Measurements from ENCODE around the gene GLDN. TPM values are rescaled to one million over a fixed set of nuclear protein-coding genes. Genes with fewer than 3 reads are reported as not detected.

Gene GLDN
- total RNA-seq, 1 experiment from 2014 or later = 0.15 TPM

DNA sequence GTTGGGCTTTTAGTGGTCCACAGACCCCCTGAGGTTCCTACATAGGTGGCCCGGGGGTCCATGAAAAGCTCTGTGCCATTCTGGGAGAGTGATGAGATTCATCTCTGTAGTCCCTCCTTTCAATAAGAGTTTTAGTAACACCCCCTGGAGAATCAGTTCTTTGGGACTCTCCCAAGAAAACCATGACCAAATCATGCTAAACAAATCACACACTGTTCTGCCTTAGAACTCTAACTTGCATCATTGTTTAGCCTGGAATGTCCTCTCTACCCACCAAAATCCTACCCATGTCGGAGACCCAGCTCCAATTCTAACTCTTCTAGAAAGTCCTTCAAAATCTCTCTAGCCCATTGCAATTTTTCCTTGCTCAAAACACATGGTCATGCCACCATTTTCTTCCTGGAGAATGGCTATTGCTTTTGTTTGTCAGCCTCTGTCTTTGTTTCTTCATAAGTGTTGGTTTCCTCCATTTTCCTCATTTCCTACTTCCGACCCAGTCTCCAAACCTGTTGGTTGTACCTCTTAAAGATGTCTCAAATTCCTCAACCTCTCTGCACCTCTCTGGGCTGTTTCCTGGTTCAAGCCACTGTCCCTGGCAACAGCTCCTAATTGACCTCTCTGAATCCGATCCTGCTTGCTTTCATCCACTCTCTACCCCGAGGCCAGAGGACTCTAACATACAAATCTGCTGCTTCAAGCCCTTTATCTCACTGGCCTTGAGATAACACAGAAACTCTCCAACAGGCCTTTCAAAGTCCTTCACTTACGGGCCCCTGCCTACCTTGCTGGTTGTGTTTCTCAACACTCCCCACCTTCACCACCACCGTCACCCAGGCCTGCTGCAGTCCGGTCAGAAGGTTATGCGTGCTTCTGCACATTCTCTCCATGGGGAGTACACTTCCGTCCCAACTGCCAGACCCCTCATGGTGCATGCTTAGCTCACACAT lies 26.8 kb upstream of the GLDN start:
- ATAC-seq = no peak
- Histone ChIP-seq H3F3A (ENCODE audit: low read length, unreplicated experiment) (no peaks in the 10 kb centered on the region), H3K27me3 (ENCODE audit: low read length) (no peaks in the 10 kb centered on the region), H3K79me2 (ENCODE audit: low read length) (no peaks in the 10 kb centered on the region), H3K9me2 (replicated peaks; ENCODE audit: low read length) (no peaks in the 10 kb centered on the region), H3K4me3 (ENCODE audit: low read length) (no peak overlapping the region), H3K9ac (ENCODE audit: low read length) (no peak overlapping the region), H3K27ac (ENCODE audit: low read length) (no peak overlapping the region), H4K20me1 (ENCODE audit: low read length) (no peaks in the 10 kb centered on the region), H3K4me1 (ENCODE audit: insufficient read depth, low read length) (peaks cover 13% of the 10 kb centered on the region), H3K4me2 (ENCODE audit: low read length) (no peak overlapping the region), H2AFZ (ENCODE audit: low read length) (no peak overlapping the region), H3K36me3 (ENCODE audit: low read depth, low read length) (no peaks in the 10 kb centered on the region), H3K9me3 (ENCODE audit: low read length) (no peaks in the 10 kb centered on the region)
- ChIA-PET CTCF (no interaction called here), POLR2A (ENCODE audit: unreplicated experiment) (no interaction called here)
- intact Hi-C loops (cut with micrococcal nuclease) = loop anchor here (5.0 kb wide), 1 partner anchor 53 kb away; no protein-coding TSS in a partner anchor
- no peak for DNase-seq
- no TSS peak for BruUV-seq (replicated peaks)
- TF ChIP-seq CTCF (conservative IDR thresholded peaks at IDR 0.05; ENCODE audit: low read depth, low read length) (no peak), EZH2 (IDR thresholded peaks at IDR 0.05; ENCODE audit: low read length, unreplicated experiment) (no peak)

DNA sequence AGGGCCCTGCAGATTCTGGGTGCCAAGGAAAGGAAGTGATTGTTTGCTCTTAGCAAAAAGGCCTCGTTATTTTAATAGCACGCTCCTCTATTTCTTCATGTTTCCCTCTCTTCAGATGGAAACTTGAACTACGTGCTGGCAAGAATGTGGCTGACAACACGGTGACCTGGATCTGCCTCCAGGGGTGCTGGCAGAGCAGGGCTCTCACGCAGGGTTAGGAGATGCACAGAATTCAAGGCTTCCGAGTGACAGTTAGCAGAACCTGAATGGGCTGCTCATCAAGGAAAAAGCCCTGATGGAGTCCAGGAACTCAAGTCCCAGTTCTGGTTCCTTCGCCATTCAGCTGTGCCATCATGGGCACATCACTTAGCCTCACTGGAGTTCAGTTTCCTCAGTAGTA lies 25.7 kb upstream of the GLDN start:
- Histone ChIP-seq H3K4me2 (ENCODE audit: low read length) (no peak overlapping the region), H3K27me3 (ENCODE audit: low read length) (no peaks in the 10 kb centered on the region), H3K27ac (ENCODE audit: low read length) (no peak overlapping the region), H2AFZ (ENCODE audit: low read length) (no peak overlapping the region), H3K36me3 (ENCODE audit: low read depth, low read length) (no peaks in the 10 kb centered on the region), H3K4me3 (ENCODE audit: low read length) (no peak overlapping the region), H3F3A (ENCODE audit: low read length, unreplicated experiment) (no peaks in the 10 kb centered on the region), H4K20me1 (ENCODE audit: low read length) (no peaks in the 10 kb centered on the region), H3K9ac (ENCODE audit: low read length) (no peak overlapping the region), H3K79me2 (ENCODE audit: low read length) (no peaks in the 10 kb centered on the region), H3K9me2 (replicated peaks; ENCODE audit: low read length) (no peaks in the 10 kb centered on the region), H3K9me3 (ENCODE audit: low read length) (no peaks in the 10 kb centered on the region), H3K4me1 (ENCODE audit: insufficient read depth, low read length) (peaks cover 13% of the 10 kb centered on the region)
- TF ChIP-seq EZH2phosphoT487 (IDR thresholded peaks at IDR 0.05; ENCODE audit: borderline replicate concordance, low read length) = no peak
- TF ChIP-seq EZH2 (IDR thresholded peaks at IDR 0.05; ENCODE audit: low read length, unreplicated experiment) = no peak
- no peak for TF ChIP-seq CTCF (conservative IDR thresholded peaks at IDR 0.05; ENCODE audit: low read depth, low read length)
- ATAC-seq (no peak), DNase-seq (no peak)
- BruUV-seq (replicated peaks) = no TSS peak
- ChIA-PET POLR2A (ENCODE audit: unreplicated experiment) (no interaction called here), CTCF (no interaction called here)
- intact Hi-C loops (cut with micrococcal nuclease) = no loop called here

- no peak overlapping the region for H3K4me2 ChIP-seq (ENCODE audit: low read length)
- no peaks in the 10 kb centered on the region for H3K36me3 ChIP-seq (ENCODE audit: low read depth, low read length)
- H3K27ac ChIP-seq (ENCODE audit: low read length) = no peak overlapping the region
- H3K79me2 ChIP-seq (ENCODE audit: low read length) = no peaks in the 10 kb centered on the region
- ChIA-PET CTCF (no interaction called here), POLR2A (ENCODE audit: unreplicated experiment) (no interaction called here)
- H3K9me2 ChIP-seq (replicated peaks; ENCODE audit: low read length) = no peaks in the 10 kb centered on the region
- no peaks in the 10 kb centered on the region for H3K27me3 ChIP-seq (ENCODE audit: low read length)
- H4K20me1 ChIP-seq (ENCODE audit: low read length) = no peaks in the 10 kb centered on the region
- intact Hi-C loops (cut with micrococcal nuclease) = no loop called here
- peaks cover 13% of the 10 kb centered on the region for H3K4me1 ChIP-seq (ENCODE audit: insufficient read depth, low read length)
- TF ChIP-seq CTCF (conservative IDR thresholded peaks at IDR 0.05; ENCODE audit: low read depth, low read length) (no peak), EZH2 (IDR thresholded peaks at IDR 0.05; ENCODE audit: low read length, unreplicated experiment) (no peak), EZH2phosphoT487 (IDR thresholded peaks at IDR 0.05; ENCODE audit: borderline replicate concordance, low read length) (no peak)
- DNase-seq (no peak), ATAC-seq (no peak)
- no TSS peak for BruUV-seq (replicated peaks)
- no peak overlapping the region for H2AFZ ChIP-seq (ENCODE audit: low read length)
- no peak overlapping the region for H3K4me3 ChIP-seq (ENCODE audit: low read length)
- no peak overlapping the region for H3K9ac ChIP-seq (ENCODE audit: low read length)
- no peaks in the 10 kb centered on the region for H3F3A ChIP-seq (ENCODE audit: low read length, unreplicated experiment)
- H3K9me3 ChIP-seq (ENCODE audit: low read length) = no peaks in the 10 kb centered on the region
Measured at GRCh38 chr15:51316636-51317035, 24.8 kb upstream of the GLDN start.
